Liver (tissue), 9 donors: Measurements from ENCODE around the gene ZBTB2. TPM values are rescaled to one million over a fixed set of nuclear protein-coding genes. Genes with fewer than 3 reads are reported as not detected.

Experiments used
- DNase-seq: peaks from one replicate; pipeline ENCODE4 v3.0.0-alpha.2; 2017; ENCODE audit warnings: low spot score
- H3K27ac ChIP-seq, 2 donors: one replicate each; pipeline ENCODE4 v1.7.0; 2013; ENCODE audit warnings: inconsistent platforms in 2 of 2, low read length in 2 of 2, control low read depth in 1 of 2, low read depth in 1 of 2, mild to moderate bottlenecking in 1 of 2
- H3K27me3 ChIP-seq, 4 donors: one replicate each; pipeline versions ENCODE4 v1.6.1 to v1.7.0; 2013; ENCODE audit warnings: low read length in 3 of 4, inconsistent platforms in 1 of 4, mild to moderate bottlenecking in 1 of 4, moderate library complexity in 1 of 4; ENCODE audit not compliant: control insufficient read depth in 4 of 4, insufficient read depth in 4 of 4
- H3K36me3 ChIP-seq, 4 donors: one replicate each; pipeline versions ENCODE4 v1.6.1 to v1.7.0; 2013; ENCODE audit warnings: low read length in 3 of 4, mild to moderate bottlenecking in 3 of 4, low read depth in 1 of 4, moderate library complexity in 1 of 4; ENCODE audit not compliant: control insufficient read depth in 4 of 4, insufficient read depth in 3 of 4
- H3K4me1 ChIP-seq, 4 donors: one replicate each; pipeline versions ENCODE4 v1.6.1 to v1.7.0; 2013; ENCODE audit warnings: low read length in 3 of 4, mild to moderate bottlenecking in 3 of 4, moderate library complexity in 1 of 4; ENCODE audit not compliant: control insufficient read depth in 4 of 4, insufficient read depth in 4 of 4
- H3K4me3 ChIP-seq, 3 donors: one replicate each; pipeline versions ENCODE4 v1.6.1 to v1.7.0; 2013; ENCODE audit warnings: low read length in 3 of 3, control low read depth in 1 of 3, low read depth in 1 of 3, mild to moderate bottlenecking in 1 of 3
- H3K9ac ChIP-seq, 2 donors: one replicate each; pipeline ENCODE4 v1.7.0; 2013; ENCODE audit warnings: low read length in 2 of 2, mild to moderate bottlenecking in 2 of 2, moderate library complexity in 2 of 2, control low read depth in 1 of 2, low read depth in 1 of 2
- H3K9me3 ChIP-seq, 4 donors: one replicate each; pipeline versions ENCODE4 v1.6.1 to v1.7.0; 2013; ENCODE audit warnings: low read length in 3 of 4; ENCODE audit not compliant: control insufficient read depth in 4 of 4
- ATF3 ChIP-seq: IDR thresholded peaks from 2 replicates; pipeline ENCODE4 v1.6.1; 2016; ENCODE audit warnings: antibody characterized with exemption
- EGR1 ChIP-seq, 2 donors: IDR thresholded peaks; 2 replicates each; pipeline ENCODE4 v1.6.1; 2016 to 2018; ENCODE audit warnings: antibody characterized with exemption in 2 of 2, low read depth in 2 of 2
- FOXA1 ChIP-seq: IDR thresholded peaks from 2 replicates; pipeline ENCODE4 v1.6.1; 2016; ENCODE audit warnings: antibody characterized with exemption
- FOXA2 ChIP-seq: IDR thresholded peaks from 2 replicates; pipeline ENCODE4 v1.6.1; 2016; ENCODE audit warnings: antibody characterized with exemption
- GABPA ChIP-seq, 2 donors: IDR thresholded peaks in 1 of 2; conservative IDR thresholded peaks in 1 of 2; 2 replicates each; pipeline ENCODE4 v1.6.1; 2016; ENCODE audit warnings: antibody characterized with exemption in 2 of 2, mild to moderate bottlenecking in 1 of 2, moderate library complexity in 1 of 2
- HNF4A ChIP-seq, 2 donors: conservative IDR thresholded peaks; 2 replicates each; pipeline ENCODE4 v1.6.1; 2016; ENCODE audit warnings: antibody characterized with exemption in 2 of 2, mild to moderate bottlenecking in 2 of 2
- HNF4G ChIP-seq: IDR thresholded peaks from 2 replicates; pipeline ENCODE4 v1.6.1; 2016; ENCODE audit warnings: antibody characterized with exemption
- JUND ChIP-seq, 2 donors: IDR thresholded peaks; 2 replicates each; pipeline ENCODE4 v1.6.1; 2016; ENCODE audit warnings: antibody characterized with exemption in 2 of 2
- NR2F2 ChIP-seq: IDR thresholded peaks from 2 replicates; pipeline ENCODE4 v1.6.1; 2016; ENCODE audit warnings: antibody characterized with exemption
- RAD21 ChIP-seq, 2 donors: IDR thresholded peaks; 2 replicates each; pipeline ENCODE4 v1.6.1; 2016; ENCODE audit warnings: antibody characterized with exemption in 2 of 2, mild to moderate bottlenecking in 2 of 2
- REST ChIP-seq: IDR thresholded peaks from 2 replicates; pipeline ENCODE4 v1.6.1; 2016; ENCODE audit warnings: antibody characterized with exemption, mild to moderate bottlenecking
- RXRA ChIP-seq, 2 donors: IDR thresholded peaks; 2 replicates each; pipeline ENCODE4 v1.6.1; 2017 to 2018; ENCODE audit warnings: antibody characterized with exemption in 2 of 2, mild to moderate bottlenecking in 1 of 2
- SP1 ChIP-seq: IDR thresholded peaks from 2 replicates; pipeline ENCODE4 v1.6.1; 2018; ENCODE audit warnings: antibody characterized with exemption, mild to moderate bottlenecking
- YY1 ChIP-seq: IDR thresholded peaks from 2 replicates; pipeline ENCODE4 v1.6.1; 2016; ENCODE audit warnings: antibody characterized with exemption, mild to moderate bottlenecking
- ZBTB33 ChIP-seq: IDR thresholded peaks from 2 replicates; pipeline ENCODE4 v1.6.1; 2016; ENCODE audit warnings: antibody characterized with exemption
- WGBS: extraction: QIAGEN DNeasy Blood & Tissue Kit; methylation state at CpG from one replicate; pipeline ENCODE4 v1.1.7; 2013; 5-methylcytosine and 5-hydroxymethylcytosine counted together
- polyA plus RNA-seq, 2 donors: library from polyadenylated mRNA; stranded (reverse) in 1 of 2; unstranded in 1 of 2; fragments of 200-250 nt in 1 of 2; fragments of >200 nt in 1 of 2; fragmentation: Nextera tagmentation in 1 of 2; extraction: Ambion mirVana in 1 of 2; gene quantifications; one replicate each; pipeline versions ENCODE4 v1.2.1 to v1.2.3, GENCODE V29; 2013 to 2015
- total RNA-seq, 2 donors: library from RNA; depleted of rRNA; stranded (reverse); fragments of >200 nt; gene quantifications; one replicate each; pipeline ENCODE4 v1.2.3, GENCODE V29; 2014
- TF ChIP-seq, protein P1 (sequence below): IDR thresholded peaks from 2 replicates; pipeline ENCODE4 v1.6.1; 2016; ENCODE audit warnings: antibody characterized with exemption
- donor health status: healthy.
- donor health status: healthy.
- donor health status: healthy.
- donor health status: healthy.
- donor health status: healthy.

ZBTB2 gene
- total and polyA plus RNA-seq, 4 donors = 2.5 to 4.2 (median 3.0) TPM

GRCh38 chr6:151436802-151437201 lies 45.4 kb upstream of the ZBTB2 start:
- no peak for TF ChIP-seq RAD21 (IDR thresholded peaks at IDR 0.05)
- TF ChIP-seq, protein P1, sequence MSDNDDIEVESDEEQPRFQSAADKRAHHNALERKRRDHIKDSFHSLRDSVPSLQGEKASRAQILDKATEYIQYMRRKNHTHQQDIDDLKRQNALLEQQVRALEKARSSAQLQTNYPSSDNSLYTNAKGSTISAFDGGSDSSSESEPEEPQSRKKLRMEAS = no peak
- peak in 1 of 2 donors; percentile 27 for TF ChIP-seq HNF4A (conservative IDR thresholded peaks at IDR 0.05)
- TF ChIP-seq YY1 = peak; percentile 19
- Histone ChIP-seq H3K36me3 (peaks cover 1 to 5% (median 3%) of the 10 kb centered on the region in 4 donors), H3K27me3 (no peaks in the 10 kb centered on the region), H3K9me3 (no peaks in the 10 kb centered on the region), H3K4me3 (no peak overlapping the region), H3K4me1 (peaks cover 9 to 47% (median 31%) of the 10 kb centered on the region in 4 donors), H3K27ac (no peak overlapping the region), H3K9ac (no peak overlapping the region)
- no peak for DNase-seq

DNA sequence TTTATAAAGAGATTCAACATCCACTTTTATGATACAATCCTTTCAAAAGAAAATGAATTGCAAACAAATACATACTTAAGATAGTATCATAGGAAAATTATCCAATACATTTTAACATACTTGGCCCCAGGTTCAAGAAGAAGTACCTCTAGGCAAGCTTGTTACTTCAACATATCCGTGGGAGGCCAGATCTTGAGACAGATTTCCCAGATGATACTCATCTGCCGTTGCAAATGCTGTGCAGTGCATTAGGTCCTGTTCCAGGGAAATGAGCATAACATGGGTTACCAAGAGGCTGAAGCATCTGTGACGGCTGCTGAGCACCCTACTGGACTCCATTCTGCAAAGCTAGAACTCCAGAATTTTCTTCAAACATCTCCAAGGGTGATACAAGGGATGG lies 44.9 kb upstream of the ZBTB2 start:
- Histone ChIP-seq H3K36me3 (peaks cover 3 to 8% (median 6%) of the 10 kb centered on the region in 4 donors), H3K4me3 (no peak overlapping the region), H3K4me1 (peaks cover 4 to 42% (median 26%) of the 10 kb centered on the region in 4 donors), H3K9me3 (no peaks in the 10 kb centered on the region), H3K27ac (no peak overlapping the region), H3K9ac (no peak overlapping the region), H3K27me3 (no peaks in the 10 kb centered on the region)
- no peak for DNase-seq
- TF ChIP-seq GABPA (IDR thresholded peaks at IDR 0.05 in 1 of 2, conservative IDR thresholded peaks at IDR 0.05 in 1 of 2) (no peak), FOXA1 (no peak), REST (no peak), RXRA (IDR thresholded peaks at IDR 0.05) (no peak), HNF4G (no peak), RAD21 (IDR thresholded peaks at IDR 0.05) (no peak), ZBTB33 (no peak), EGR1 (IDR thresholded peaks at IDR 0.05; ENCODE audit: low read depth in 2 of 2) (no peak), JUND (IDR thresholded peaks at IDR 0.05) (no peak), SP1 (no peak), NR2F2 (no peak), ATF3 (no peak), YY1 (no peak), FOXA2 (no peak), HNF4A (conservative IDR thresholded peaks at IDR 0.05) (no peak)
- TF ChIP-seq, protein P1 = no peak
- 88% methylated on average over 3 of the region's 3 CpGs for WGBS
